GM10248 (cell line): ENCODE results near the gene POMC.

Experiments
- CTCF ChIA-PET: fragments of 300-600 bp; sonication (Branson Sonifier 250); formaldehyde crosslinking; extraction: SDS; loops from one replicate; lab custom pipeline; 2021; ENCODE audit warnings: antibody characterized with exemption; lab: Yijun Ruan, JAX
- POLR2A ChIA-PET: fragments of 350-650 bp; sonication (Branson Sonifier 250); formaldehyde crosslinking; extraction: SDS; loops from one replicate; lab custom pipeline; 2020; ENCODE audit warnings: antibody characterized with exemption; lab: Yijun Ruan, JAX
- DNase-seq: peaks from one replicate; pipeline ENCODE4 v3.0.0; 2012; ENCODE audit errors: extremely low spot score
- TF ChIP-seq, protein P1 (sequence below): IDR thresholded peaks from 2 replicates; pipeline ENCODE4 v1.5.1; 2012; ENCODE audit warnings: mild to moderate bottlenecking, low read depth; ENCODE audit errors: extremely low read depth, missing control alignments, control extremely low read depth

Gene POMC

DNA sequence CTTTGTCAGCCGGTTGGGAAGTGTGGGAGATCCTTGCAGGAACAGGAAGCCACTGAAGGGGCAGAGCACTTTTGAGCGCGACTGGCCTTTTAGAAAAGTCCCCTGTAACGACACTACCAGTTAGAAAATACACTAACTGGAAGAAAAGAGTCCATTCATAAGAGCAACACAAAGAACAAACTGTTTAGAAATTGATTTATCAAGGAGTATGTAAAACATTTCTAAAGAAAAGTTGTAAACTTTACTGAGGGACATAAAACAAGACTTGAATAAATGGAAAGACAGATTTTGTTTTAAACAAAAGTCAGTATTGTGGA, 29.8 kb upstream of the POMC start:
- TF ChIP-seq, protein P1, sequence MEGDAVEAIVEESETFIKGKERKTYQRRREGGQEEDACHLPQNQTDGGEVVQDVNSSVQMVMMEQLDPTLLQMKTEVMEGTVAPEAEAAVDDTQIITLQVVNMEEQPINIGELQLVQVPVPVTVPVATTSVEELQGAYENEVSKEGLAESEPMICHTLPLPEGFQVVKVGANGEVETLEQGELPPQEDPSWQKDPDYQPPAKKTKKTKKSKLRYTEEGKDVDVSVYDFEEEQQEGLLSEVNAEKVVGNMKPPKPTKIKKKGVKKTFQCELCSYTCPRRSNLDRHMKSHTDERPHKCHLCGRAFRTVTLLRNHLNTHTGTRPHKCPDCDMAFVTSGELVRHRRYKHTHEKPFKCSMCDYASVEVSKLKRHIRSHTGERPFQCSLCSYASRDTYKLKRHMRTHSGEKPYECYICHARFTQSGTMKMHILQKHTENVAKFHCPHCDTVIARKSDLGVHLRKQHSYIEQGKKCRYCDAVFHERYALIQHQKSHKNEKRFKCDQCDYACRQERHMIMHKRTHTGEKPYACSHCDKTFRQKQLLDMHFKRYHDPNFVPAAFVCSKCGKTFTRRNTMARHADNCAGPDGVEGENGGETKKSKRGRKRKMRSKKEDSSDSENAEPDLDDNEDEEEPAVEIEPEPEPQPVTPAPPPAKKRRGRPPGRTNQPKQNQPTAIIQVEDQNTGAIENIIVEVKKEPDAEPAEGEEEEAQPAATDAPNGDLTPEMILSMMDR: no peak
- no peak for DNase-seq
- POLR2A ChIA-PET: no interaction called here
- CTCF ChIA-PET: interaction anchor here (3.5 to 4.6 kb wide), 2 partner anchors 10 to 222 kb away, joined by 35 to 69 read pairs; no protein-coding TSS in a partner anchor

DNA sequence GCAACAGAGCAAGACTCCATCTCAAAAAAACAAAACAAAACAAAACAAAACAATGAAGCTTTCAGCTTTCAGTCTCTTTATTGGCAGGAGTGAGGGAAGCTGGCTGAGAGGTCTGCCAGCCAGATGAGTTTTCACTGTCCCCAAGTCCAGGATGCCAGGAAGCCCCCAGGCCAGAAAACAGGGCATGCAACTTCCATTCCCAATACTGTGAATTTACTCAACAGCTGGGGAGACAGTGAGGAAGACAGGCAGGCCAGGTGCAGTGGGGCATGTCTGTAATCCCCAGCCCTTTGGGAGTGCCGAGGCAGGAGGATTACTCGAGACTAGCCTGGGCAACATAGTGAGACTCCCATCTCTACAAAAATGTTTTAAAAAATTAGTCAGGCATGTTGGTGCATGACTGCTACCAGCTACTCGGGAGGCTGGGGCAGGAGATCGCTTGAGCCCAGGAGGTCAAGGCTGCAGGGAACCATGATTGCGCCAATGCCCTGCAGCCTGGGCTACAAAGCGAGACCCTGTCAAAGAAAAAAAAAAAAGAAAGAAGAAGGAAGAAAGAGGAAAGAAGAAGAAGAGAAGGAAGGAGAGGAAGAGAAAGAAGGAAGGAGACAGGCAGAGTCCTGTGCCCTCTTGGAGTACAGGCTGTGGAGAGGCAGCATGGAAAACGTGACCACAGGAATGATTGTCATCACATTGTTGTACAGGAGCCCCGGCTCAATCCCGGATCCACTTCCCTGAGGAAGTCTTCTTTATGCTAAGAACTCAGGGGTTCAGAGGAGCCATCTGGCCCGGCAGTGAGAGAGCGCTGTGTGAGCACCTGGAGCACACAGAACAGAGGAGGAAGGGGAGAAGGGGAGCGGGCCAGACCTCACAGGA, 29.2 kb upstream of the POMC start:
- TF ChIP-seq, protein P1: no peak
- ChIA-PET CTCF (interaction anchor here (0.6 to 4.6 kb wide), 12 partner anchors 10 to 775 kb away, joined by 3 to 69 read pairs (median 4); no protein-coding TSS in a partner anchor), POLR2A (no interaction called here)
- DNase-seq: no peak

DNA sequence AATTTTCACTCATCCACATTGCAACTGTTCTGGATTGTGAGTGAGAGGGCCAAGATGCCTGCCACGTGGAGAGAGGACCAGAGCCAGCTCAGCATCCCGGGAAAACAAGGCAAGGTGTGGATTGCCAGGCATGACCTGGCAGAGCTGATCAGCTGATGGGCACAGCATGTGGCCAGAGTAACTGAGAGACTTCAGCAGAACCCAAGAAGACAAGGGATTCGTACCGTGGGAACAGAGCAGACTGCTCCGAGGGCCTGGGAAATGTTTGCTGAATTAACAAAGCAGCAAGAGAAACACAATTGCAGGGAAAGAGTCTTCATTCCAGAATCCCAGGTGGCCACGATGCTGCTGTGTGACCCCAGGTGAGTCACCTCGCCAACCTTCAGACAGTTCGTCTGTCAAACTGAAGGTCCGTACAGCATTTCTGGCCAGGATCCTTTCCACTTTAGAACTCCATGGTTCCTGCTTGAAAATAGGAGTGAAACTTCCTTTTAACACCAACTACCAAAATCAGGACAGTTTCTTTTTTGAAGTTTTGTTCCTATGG, 26.3 kb upstream of the POMC start:
- POLR2A ChIA-PET: no interaction called here
- CTCF ChIA-PET: interaction anchor here (1.0 to 4.6 kb wide), 5 partner anchors 14 to 785 kb away, joined by 3 to 69 read pairs (median 16); no protein-coding TSS in a partner anchor
- DNase-seq: no peak
- TF ChIP-seq, protein P1: no peak

DNA sequence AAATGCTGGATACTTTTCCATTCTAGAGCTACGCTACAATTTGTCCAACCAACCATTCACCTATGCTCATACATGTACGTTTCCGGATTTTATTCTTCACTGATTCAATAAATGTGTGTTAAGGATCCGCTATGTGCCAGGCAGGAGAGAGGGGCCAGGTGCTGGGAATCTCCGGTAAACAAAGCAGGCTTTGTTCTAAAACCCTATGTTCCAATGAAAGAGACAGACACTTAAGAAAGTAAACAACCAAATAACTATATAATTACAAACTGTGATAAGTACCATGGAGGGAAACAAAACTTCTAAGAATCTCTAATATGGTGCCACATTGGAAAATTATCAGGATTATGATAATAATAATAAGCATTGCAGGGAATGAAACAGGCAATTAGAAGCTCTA, 22.2 kb upstream of the POMC start:
- POLR2A ChIA-PET: interaction anchor here (0.6 kb wide), 1 partner anchor 37 kb away, joined by 3 read pairs; no protein-coding TSS in a partner anchor
- CTCF ChIA-PET: interaction anchor here (1.0 to 1.1 kb wide), 2 partner anchors 10 to 25 kb away, joined by 3 read pairs; no protein-coding TSS in a partner anchor
- TF ChIP-seq, protein P1: no peak
- DNase-seq: no peak

DNA sequence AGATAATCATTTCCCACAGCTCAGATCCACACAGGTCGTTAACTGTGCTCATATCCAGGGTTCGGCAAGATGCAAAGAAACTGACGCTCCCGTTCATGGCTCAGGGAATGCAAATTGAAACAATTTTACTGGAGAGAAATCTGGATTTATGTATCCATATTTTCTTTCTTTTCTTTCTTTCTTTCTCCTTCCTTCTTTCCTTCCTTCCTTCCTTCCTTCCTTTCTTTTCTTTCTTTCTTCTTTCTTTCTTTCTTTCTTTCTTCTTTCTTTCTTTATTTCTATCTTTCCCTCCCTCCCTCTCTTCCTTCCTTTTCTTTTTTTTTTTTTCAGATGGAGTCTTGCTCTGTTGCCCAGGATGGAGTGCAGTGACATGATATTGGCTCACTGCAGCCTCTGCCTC, 20.0 kb upstream of the POMC start:
- CTCF ChIA-PET: interaction anchor here (1.2 to 2.0 kb wide), 4 partner anchors 7 to 40 kb away, joined by 3 to 7 read pairs (median 5); no protein-coding TSS in a partner anchor
- POLR2A ChIA-PET: interaction anchor here (0.6 kb wide), 1 partner anchor 33 kb away, joined by 3 read pairs; no protein-coding TSS in a partner anchor
- no peak for DNase-seq
- TF ChIP-seq, protein P1: no peak

DNA sequence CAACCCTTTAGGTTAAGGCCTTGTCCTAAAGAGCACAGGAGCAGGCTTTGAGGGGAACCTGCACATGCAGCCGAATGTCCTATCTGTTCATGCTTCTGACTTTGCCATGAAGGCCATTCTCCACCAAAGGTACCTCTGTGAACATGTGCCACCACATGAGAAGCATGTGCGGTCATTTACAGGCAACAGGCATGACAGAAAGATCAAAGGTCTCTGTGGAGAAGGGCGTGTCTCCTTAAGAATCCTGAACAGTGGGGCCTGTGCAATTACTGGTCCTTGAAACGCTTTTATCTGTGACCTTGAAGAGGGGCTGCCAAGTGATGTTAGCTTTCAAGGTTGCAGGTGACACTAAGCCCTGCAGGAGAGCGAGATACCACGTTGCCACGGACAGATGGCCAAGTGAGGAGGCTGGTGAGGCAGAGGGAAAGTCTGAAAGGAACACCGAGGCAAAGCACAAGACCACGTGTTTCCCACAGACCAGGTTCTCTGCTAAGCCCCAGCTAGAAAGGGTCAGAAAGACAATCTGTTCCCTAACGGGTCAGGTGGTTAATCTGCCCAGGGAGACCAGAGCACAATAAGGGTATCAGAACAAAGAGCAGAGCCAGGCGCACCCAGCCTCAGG, 19.5 kb upstream of the POMC start:
- no peak for DNase-seq
- ChIA-PET CTCF (interaction anchor here (1.2 to 2.0 kb wide), 4 partner anchors 8 to 41 kb away, joined by 3 to 7 read pairs (median 5); no protein-coding TSS in a partner anchor), POLR2A (interaction anchor here (0.6 kb wide), 1 partner anchor 32 kb away, joined by 3 read pairs; no protein-coding TSS in a partner anchor)

More for the DNA sequence above, 19.5 kb upstream of the POMC start:
- TF ChIP-seq, protein P1: no peak
